HepG2 (cell line): ENCODE results near the gene MED12. TPM values are rescaled to one million over a fixed set of nuclear protein-coding genes. Genes with fewer than 3 reads are reported as not detected.

Source experiments
- BORCS8-MEF2B ChIP-seq: sonication (generic); formaldehyde crosslinking; IDR thresholded peaks from 2 replicates; pipeline ENCODE4 v1.8.0; 2022; ENCODE audit warnings: mild to moderate bottlenecking, missing genetic modification reagents
- GPBP1L1 ChIP-seq: sonication (generic); formaldehyde crosslinking; IDR thresholded peaks from 2 replicates; pipeline ENCODE4 v1.5.0; 2020; ENCODE audit warnings: mild to moderate bottlenecking, missing genetic modification reagents
- HOXA9 ChIP-seq: sonication (generic); formaldehyde crosslinking; IDR thresholded peaks from 2 replicates; pipeline ENCODE4 v1.8.1; 2022; ENCODE audit warnings: missing genetic modification reagents, mild to moderate bottlenecking, moderate library complexity, borderline replicate concordance
- JUNB ChIP-seq: sonication (generic); formaldehyde crosslinking; IDR thresholded peaks from 2 replicates; pipeline ENCODE4 v1.8.0; 2022; ENCODE audit warnings: missing genetic modification reagents, mild to moderate bottlenecking, borderline replicate concordance
- NFIB ChIP-seq: sonication (generic); formaldehyde crosslinking; IDR thresholded peaks from 2 replicates; pipeline ENCODE4 v1.9.0; 2021; ENCODE audit warnings: missing genetic modification reagents, mild to moderate bottlenecking, borderline replicate concordance
- SMC3 ChIP-seq: IDR thresholded peaks from 2 replicates; pipeline ENCODE4 v1.6.1; 2011; ENCODE audit warnings: low read length, improper control_type of control experiment
- SRY ChIP-seq: sonication (generic); formaldehyde crosslinking; IDR thresholded peaks from 2 replicates; pipeline ENCODE4 v1.8.0; 2022; ENCODE audit warnings: mild to moderate bottlenecking, missing genetic modification reagents
- ZIK1 ChIP-seq: sonication (generic); formaldehyde crosslinking; IDR thresholded peaks from 2 replicates; pipeline ENCODE4 v1.5.0; 2020; ENCODE audit warnings: mild to moderate bottlenecking, low read depth, missing genetic modification reagents, borderline replicate concordance
- ZNF44 ChIP-seq: sonication (generic); formaldehyde crosslinking; IDR thresholded peaks from 2 replicates; pipeline ENCODE4 v1.5.1; 2020; ENCODE audit warnings: mild to moderate bottlenecking, missing genetic modification reagents
- ZNF720 ChIP-seq: sonication (generic); formaldehyde crosslinking; IDR thresholded peaks from 2 replicates; pipeline ENCODE4 v1.4.0; 2020; ENCODE audit warnings: missing genetic modification reagents
- ZNF780A ChIP-seq: sonication (generic); formaldehyde crosslinking; IDR thresholded peaks from 2 replicates; pipeline ENCODE4 v1.8.0; 2022; ENCODE audit warnings: mild to moderate bottlenecking, missing genetic modification reagents, moderate library complexity
- ZNF800 ChIP-seq: sonication (generic); formaldehyde crosslinking; IDR thresholded peaks from 2 replicates; pipeline ENCODE4 v1.4.0; 2020; ENCODE audit warnings: missing genetic modification reagents
- ZSCAN5A ChIP-seq: sonication (generic); formaldehyde crosslinking; IDR thresholded peaks from 2 replicates; pipeline ENCODE4 v1.8.0; 2022; ENCODE audit warnings: mild to moderate bottlenecking, missing genetic modification reagents, borderline replicate concordance
- polyA plus RNA-seq, 8 experiments: library from polyadenylated mRNA; depleted of rRNA in 3 of 8; stranded (reverse) in 7 of 8; unstranded in 1 of 8; fragments of >200 nt; fragmentation: Illumina TruSeq in 4 of 8; extraction: Trizol in 4 of 8; gene quantifications; 2 replicates each; pipeline versions ENCODE4 v1.2.1 to v1.2.3, GENCODE V29; 2011 to 2016; ENCODE audit warnings: low read depth in 4 of 8, missing spikeins in 1 of 8, mixed read lengths in 1 of 8; ENCODE audit not compliant: insufficient read depth in 1 of 8
- total RNA-seq, 5 experiments: library from RNA; depleted of rRNA; stranded (reverse); fragments of >200 nt; fragmentation: Illumina TruSeq; extraction: Trizol; gene quantifications; 2 replicates each; pipeline ENCODE4 v1.2.3, GENCODE V29; 2016; ENCODE audit warnings: low read depth in 1 of 5
- TF ChIP-seq, protein P1 (sequence below): sonication (generic); formaldehyde crosslinking; IDR thresholded peaks from 2 replicates; pipeline ENCODE4 v1.4.0; 2020; ENCODE audit warnings: missing genetic modification reagents, borderline replicate concordance
- TF ChIP-seq, protein P2 (sequence below): sonication (generic); formaldehyde crosslinking; IDR thresholded peaks from 2 replicates; pipeline ENCODE4 v1.4.0; 2020; ENCODE audit warnings: missing genetic modification reagents

Gene MED12
- total and polyA plus RNA-seq, 2 of the 13 experiments (the other 11 are each of a cell fraction or from before 2014, with no cell fraction given) = 9.4 to 15.0 TPM

DNA sequence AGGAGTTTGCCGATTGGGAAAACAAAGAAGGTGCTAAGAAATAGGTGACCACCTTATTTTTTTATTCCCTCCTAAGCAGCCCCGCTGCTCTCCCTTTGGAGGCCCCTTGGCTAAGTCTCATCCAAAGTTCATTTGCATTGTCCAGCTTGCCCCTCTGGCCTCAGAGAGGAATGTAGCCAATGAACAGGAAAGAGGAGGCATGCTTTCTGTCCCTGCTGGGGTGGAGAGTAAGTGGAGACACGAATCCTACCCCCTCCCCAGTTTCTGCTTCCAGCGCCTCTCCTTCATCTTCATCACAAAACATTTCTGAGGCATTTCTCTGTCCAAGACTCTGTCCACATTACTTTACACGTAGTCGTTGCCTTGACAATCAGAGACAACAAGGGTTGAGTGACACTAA, 64.9 kb downstream of the MED12 start (continued):
- TF ChIP-seq ZSCAN5A (CRISPR knock-in tag) (no peak), ZNF780A (CRISPR knock-in tag) (no peak), GPBP1L1 (no peak), SMC3 (no peak), BORCS8-MEF2B (CRISPR knock-in tag) (0 out of 2 replicates have a peak, but pooled peaks have one; percentile 17), ZNF44 (CRISPR knock-in tag) (no peak), NFIB (no peak), JUNB (CRISPR knock-in tag) (no peak), ZIK1 (CRISPR knock-in tag) (no peak), ZNF720 (CRISPR knock-in tag) (no peak), ZNF800 (no peak), SRY (no peak), HOXA9 (CRISPR knock-in tag) (no peak)
- TF ChIP-seq, protein P1, sequence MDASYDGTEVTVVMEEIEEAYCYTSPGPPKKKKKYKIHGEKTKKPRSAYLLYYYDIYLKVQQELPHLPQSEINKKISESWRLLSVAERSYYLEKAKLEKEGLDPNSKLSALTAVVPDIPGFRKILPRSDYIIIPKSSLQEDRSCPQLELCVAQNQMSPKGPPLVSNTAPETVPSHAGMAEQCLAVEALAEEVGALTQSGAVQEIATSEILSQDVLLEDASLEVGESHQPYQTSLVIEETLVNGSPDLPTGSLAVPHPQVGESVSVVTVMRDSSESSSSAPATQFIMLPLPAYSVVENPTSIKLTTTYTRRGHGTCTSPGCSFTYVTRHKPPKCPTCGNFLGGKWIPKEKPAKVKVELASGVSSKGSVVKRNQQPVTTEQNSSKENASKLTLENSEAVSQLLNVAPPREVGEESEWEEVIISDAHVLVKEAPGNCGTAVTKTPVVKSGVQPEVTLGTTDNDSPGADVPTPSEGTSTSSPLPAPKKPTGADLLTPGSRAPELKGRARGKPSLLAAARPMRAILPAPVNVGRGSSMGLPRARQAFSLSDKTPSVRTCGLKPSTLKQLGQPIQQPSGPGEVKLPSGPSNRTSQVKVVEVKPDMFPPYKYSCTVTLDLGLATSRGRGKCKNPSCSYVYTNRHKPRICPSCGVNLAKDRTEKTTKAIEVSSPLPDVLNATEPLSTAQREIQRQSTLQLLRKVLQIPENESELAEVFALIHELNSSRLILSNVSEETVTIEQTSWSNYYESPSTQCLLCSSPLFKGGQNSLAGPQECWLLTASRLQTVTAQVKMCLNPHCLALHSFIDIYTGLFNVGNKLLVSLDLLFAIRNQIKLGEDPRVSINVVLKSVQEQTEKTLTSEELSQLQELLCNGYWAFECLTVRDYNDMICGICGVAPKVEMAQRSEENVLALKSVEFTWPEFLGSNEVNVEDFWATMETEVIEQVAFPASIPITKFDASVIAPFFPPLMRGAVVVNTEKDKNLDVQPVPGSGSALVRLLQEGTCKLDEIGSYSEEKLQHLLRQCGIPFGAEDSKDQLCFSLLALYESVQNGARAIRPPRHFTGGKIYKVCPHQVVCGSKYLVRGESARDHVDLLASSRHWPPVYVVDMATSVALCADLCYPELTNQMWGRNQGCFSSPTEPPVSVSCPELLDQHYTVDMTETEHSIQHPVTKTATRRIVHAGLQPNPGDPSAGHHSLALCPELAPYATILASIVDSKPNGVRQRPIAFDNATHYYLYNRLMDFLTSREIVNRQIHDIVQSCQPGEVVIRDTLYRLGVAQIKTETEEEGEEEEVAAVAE (CRISPR knock-in tag) = 0 out of 2 replicates have a peak, but pooled peaks have one; percentile 19
- TF ChIP-seq, protein P2, sequence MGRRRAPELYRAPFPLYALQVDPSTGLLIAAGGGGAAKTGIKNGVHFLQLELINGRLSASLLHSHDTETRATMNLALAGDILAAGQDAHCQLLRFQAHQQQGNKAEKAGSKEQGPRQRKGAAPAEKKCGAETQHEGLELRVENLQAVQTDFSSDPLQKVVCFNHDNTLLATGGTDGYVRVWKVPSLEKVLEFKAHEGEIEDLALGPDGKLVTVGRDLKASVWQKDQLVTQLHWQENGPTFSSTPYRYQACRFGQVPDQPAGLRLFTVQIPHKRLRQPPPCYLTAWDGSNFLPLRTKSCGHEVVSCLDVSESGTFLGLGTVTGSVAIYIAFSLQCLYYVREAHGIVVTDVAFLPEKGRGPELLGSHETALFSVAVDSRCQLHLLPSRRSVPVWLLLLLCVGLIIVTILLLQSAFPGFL (CRISPR knock-in tag) = no peak
